ENCODE data around the gene ZBTB9.

DNA sequence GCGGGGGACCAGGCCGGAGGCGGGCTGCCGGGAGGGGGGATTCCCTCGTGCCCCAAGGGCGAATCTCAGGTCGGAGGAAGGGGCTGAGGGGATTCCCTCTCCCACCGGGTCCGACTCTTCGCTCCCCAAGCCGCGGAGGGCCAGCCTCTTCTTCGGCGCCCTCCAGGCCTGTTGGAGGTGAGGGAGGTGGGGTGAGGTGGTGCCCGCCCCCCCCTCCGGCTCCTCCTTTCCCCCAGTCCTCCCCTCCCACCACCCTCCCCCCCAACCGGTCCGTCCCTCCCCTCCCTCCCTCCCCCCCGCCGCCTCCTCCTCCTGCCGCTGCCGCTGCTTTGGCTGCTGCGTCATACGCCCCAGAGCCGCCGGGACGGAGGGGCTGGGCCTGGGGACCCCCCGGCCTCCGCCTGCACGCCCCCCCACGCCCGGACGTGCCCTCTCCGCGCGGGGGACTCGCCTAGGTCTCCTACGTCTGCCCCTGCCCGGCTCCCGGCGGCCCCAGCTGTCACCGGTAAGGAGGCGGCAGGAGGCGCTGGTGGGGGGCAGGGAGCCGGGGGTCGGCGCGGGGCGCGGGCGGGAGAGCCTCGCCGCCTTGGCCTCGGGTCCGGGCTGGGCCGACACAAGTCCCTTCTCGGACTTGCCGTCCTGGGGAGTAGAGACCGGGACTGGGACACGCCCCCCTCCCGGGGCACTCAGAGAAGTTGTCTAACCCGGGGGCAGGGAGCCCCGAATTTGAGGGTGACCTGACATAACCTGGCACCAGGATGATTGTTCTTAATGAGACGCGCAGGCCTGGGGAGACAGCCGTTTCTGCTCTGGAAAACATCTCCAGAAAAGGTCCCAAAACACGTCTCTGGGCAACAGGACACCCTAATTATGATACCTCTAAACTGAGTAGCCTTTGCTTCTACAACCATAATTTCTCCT is 43.4 kb upstream of the ZBTB9 start, which contains the start of gene PHF1:
- TF ChIP-seq, protein P1, sequence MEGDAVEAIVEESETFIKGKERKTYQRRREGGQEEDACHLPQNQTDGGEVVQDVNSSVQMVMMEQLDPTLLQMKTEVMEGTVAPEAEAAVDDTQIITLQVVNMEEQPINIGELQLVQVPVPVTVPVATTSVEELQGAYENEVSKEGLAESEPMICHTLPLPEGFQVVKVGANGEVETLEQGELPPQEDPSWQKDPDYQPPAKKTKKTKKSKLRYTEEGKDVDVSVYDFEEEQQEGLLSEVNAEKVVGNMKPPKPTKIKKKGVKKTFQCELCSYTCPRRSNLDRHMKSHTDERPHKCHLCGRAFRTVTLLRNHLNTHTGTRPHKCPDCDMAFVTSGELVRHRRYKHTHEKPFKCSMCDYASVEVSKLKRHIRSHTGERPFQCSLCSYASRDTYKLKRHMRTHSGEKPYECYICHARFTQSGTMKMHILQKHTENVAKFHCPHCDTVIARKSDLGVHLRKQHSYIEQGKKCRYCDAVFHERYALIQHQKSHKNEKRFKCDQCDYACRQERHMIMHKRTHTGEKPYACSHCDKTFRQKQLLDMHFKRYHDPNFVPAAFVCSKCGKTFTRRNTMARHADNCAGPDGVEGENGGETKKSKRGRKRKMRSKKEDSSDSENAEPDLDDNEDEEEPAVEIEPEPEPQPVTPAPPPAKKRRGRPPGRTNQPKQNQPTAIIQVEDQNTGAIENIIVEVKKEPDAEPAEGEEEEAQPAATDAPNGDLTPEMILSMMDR (IDR thresholded peaks at IDR 0.05), result no peak
- peak in 2 of 4 donors; percentile 65 to 67 for TF ChIP-seq POLR2A (IDR thresholded peaks at IDR 0.05)
